Peyer's patch (tissue), 4 donors: ENCODE data around the gene FKBP15.

ENCODE experiments used
- POLR2A ChIP-seq, 2 donors: fragments of 450-650 bp; IDR thresholded peaks; one replicate each; pipeline ENCODE4 v1.5.1; 2017; ENCODE audit warnings: antibody characterized with exemption in 2 of 2, mild to moderate bottlenecking in 2 of 2, moderate library complexity in 2 of 2
- TF ChIP-seq, protein P1 (sequence below), 6 experiments: fragments of 450-650 bp in 4 of 6; fragments of 200-600 bp in 2 of 6; sonication (generic) in 1 of 6; IDR thresholded peaks; one replicate each; pipeline ENCODE4 v1.5.1; 2017 to 2019; ENCODE audit warnings: antibody characterized with exemption in 6 of 6, mild to moderate bottlenecking in 3 of 6, moderate library complexity in 1 of 6

DNA sequence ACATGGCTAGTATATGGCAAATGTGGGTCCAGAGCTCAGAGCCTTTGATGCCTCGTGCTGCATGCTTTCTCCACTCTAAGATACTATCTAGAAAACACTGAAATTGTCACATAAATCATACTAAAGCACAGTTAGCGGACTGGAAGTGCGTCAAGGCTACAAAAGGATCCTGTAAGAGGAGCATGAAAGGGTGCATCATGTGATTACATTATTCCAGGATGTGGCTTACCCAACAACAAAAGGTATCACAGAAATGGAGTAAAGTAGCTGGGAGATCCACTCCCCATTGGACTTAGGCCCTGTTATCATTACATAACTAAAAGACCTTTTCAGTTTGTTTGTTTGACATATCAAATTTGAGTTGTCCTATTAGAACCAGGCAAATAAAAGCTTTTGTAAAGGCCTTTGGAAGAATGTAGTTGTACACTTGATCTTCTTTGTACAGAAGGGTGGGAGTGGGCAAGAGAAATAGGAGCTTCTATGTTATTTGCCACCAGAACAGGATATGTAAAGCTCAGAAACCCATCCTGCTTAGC is 7.1 kb upstream of the FKBP15 start:
- TF ChIP-seq, protein P1, sequence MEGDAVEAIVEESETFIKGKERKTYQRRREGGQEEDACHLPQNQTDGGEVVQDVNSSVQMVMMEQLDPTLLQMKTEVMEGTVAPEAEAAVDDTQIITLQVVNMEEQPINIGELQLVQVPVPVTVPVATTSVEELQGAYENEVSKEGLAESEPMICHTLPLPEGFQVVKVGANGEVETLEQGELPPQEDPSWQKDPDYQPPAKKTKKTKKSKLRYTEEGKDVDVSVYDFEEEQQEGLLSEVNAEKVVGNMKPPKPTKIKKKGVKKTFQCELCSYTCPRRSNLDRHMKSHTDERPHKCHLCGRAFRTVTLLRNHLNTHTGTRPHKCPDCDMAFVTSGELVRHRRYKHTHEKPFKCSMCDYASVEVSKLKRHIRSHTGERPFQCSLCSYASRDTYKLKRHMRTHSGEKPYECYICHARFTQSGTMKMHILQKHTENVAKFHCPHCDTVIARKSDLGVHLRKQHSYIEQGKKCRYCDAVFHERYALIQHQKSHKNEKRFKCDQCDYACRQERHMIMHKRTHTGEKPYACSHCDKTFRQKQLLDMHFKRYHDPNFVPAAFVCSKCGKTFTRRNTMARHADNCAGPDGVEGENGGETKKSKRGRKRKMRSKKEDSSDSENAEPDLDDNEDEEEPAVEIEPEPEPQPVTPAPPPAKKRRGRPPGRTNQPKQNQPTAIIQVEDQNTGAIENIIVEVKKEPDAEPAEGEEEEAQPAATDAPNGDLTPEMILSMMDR (IDR thresholded peaks at IDR 0.05): no peak
- no peak for TF ChIP-seq POLR2A (IDR thresholded peaks at IDR 0.05)
